Caco-2 (cell line): ENCODE measurements around the gene NEUROG1. TPM values are rescaled to one million over a fixed set of nuclear protein-coding genes. Genes with fewer than 3 reads are reported as not detected.
"Not testable (repeated sequence)": the region's sequence is repeated elsewhere in the genome, so short reads cannot be mapped to it uniquely, and the experiment has no call there.

ENCODE experiments used
- BruUV-seq: library from RNA; stranded (reverse); fragments of 400-500 nt; replicated peaks from 2 replicates; lab custom pipeline; 2021; lab: Mats Ljungman, UMichigan
- CTCF ChIA-PET: fragments of 300-600 bp; sonication (Branson Sonifier 250); formaldehyde crosslinking; loops from one replicate; lab custom pipeline; 2022; ENCODE audit warnings: antibody characterized with exemption; lab: Charles Lee
- POLR2A ChIA-PET: fragments of 300-600 bp; sonication (Branson Sonifier 250); formaldehyde crosslinking; loops from one replicate; lab custom pipeline; 2022; ENCODE audit warnings: antibody characterized with exemption; lab: Charles Lee
- DNase-seq, 2 experiments: peaks; one replicate each; pipeline versions ENCODE4 v3.0.0 to v3.0.0-alpha.2; 2020 to 2022
- H3K27me3 ChIP-seq: replicated peaks from 2 replicates; pipeline ENCODE4 v1.6.0; 2011; ENCODE audit warnings: low read length; ENCODE audit not compliant: control insufficient read depth, insufficient read depth
- H3K36me3 ChIP-seq: 2 replicates; pipeline ENCODE4 v1.5.1; 2011; ENCODE audit warnings: low read length; ENCODE audit not compliant: control insufficient read depth, insufficient read depth
- H3K4me1 ChIP-seq: fragments of 250-450 bp; sonication (Bioruptor Pico); 2 replicates; pipeline ENCODE4 v1.5.1; 2020; ENCODE audit warnings: mild to moderate bottlenecking
- H3K4me3 ChIP-seq: 2 replicates; pipeline ENCODE4 v1.5.1; 2011; ENCODE audit warnings: low read depth, mild to moderate bottlenecking, control low read depth, low read length
- H3K9me3 ChIP-seq: fragments of 250-450 bp; sonication (Bioruptor Pico); 2 replicates; pipeline ENCODE4 v1.5.1; 2020; ENCODE audit warnings: mild to moderate bottlenecking, moderate library complexity
- H3K27ac Mint-ChIP-seq: one replicate; pipeline ENCODE4 v1.8.0; 2022; ENCODE audit warnings: mixed read lengths; ENCODE audit not compliant: unreplicated experiment
- H3K27me3 Mint-ChIP-seq: one replicate; pipeline ENCODE4 v1.8.0; 2022; ENCODE audit warnings: mixed read lengths; ENCODE audit not compliant: insufficient read depth, unreplicated experiment
- H3K36me3 Mint-ChIP-seq: one replicate; pipeline ENCODE4 v1.8.0; 2022; ENCODE audit warnings: mild to moderate bottlenecking, mixed read lengths; ENCODE audit not compliant: insufficient read depth, unreplicated experiment
- H3K4me1 Mint-ChIP-seq: one replicate; pipeline ENCODE4 v1.8.0; 2022; ENCODE audit warnings: low read depth, mixed read lengths; ENCODE audit not compliant: unreplicated experiment
- H3K4me3 Mint-ChIP-seq: one replicate; pipeline ENCODE4 v1.8.0; 2022; ENCODE audit warnings: mild to moderate bottlenecking, moderate library complexity, mixed read lengths; ENCODE audit not compliant: unreplicated experiment
- H3K9me3 Mint-ChIP-seq: one replicate; pipeline ENCODE4 v1.8.0; 2022; ENCODE audit warnings: mixed read lengths; ENCODE audit not compliant: unreplicated experiment
- intact Hi-C: fragments of 100-400 bp; cut with micrococcal nuclease; formaldehyde crosslinking; loops from one replicate; pipeline ENCODE4 v1.10.0; 2022; ENCODE audit not compliant: unreplicated experiment
- total RNA-seq: library from RNA; stranded (reverse); gene quantifications from 2 replicates; pipeline ENCODE4 v1.2.3, GENCODE V29; 2022
- TF ChIP-seq, protein P1 (sequence below), 2 experiments: fragments of 200-600 bp in 1 of 2; IDR thresholded peaks; 1 replicate in 1 of 2; 2 replicates in 1 of 2; pipeline versions ENCODE4 v1.5.1 to v1.8.0; 2011 to 2022; ENCODE audit warnings: antibody characterized with exemption in 1 of 2, control low read depth in 1 of 2, inconsistent platforms in 1 of 2, low read depth in 1 of 2, low read length in 1 of 2, mild to moderate bottlenecking in 1 of 2, moderate library complexity in 1 of 2; ENCODE audit not compliant: insufficient read depth in 1 of 2, severe bottlenecking in 1 of 2, unreplicated experiment in 1 of 2

NEUROG1 gene
- total RNA-seq, 1 experiment from 2014 or later: not detected

DNA sequence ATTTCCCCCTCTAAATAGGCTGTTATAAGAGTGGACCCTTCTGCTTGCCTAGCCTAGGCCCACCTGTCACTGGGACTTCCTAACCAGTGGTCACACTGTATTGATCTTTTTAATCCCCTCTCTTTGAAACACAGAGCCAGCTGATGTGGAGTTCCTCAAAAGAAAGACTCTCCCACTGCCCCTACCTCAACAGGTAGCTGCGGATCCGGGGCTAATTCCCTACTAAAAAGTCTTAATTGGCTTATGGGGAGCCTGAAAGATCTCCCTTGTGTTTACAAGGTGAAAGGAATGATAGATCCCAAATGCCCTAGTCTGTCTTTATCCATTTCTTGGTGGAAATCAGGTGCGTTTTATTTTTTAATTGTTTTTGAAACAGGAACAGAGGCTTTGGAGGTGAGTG is 2.0 kb downstream of the NEUROG1 start:
- no peaks in the 10 kb centered on the region for H3K4me1 ChIP-seq
- H3K9me3 ChIP-seq: peaks cover 6% of the 10 kb centered on the region
- no peaks in the 10 kb centered on the region for H3K36me3 ChIP-seq
- no peak overlapping the region for H3K4me3 ChIP-seq
- H3K4me1 Mint-ChIP-seq: no peaks in the 10 kb centered on the region
- no peak overlapping the region for H3K27ac Mint-ChIP-seq
- intact Hi-C loops: no loop called here
- ChIA-PET CTCF (interaction anchor here (1.2 to 2.0 kb wide), 2 partner anchors 27 to 68 kb away, joined by 3 to 5 read pairs; no protein-coding TSS in a partner anchor), POLR2A (interaction anchor here (0.6 kb wide), 1 partner anchor 1207 kb away, joined by 3 read pairs; no protein-coding TSS in a partner anchor)
- TF ChIP-seq, protein P1, sequence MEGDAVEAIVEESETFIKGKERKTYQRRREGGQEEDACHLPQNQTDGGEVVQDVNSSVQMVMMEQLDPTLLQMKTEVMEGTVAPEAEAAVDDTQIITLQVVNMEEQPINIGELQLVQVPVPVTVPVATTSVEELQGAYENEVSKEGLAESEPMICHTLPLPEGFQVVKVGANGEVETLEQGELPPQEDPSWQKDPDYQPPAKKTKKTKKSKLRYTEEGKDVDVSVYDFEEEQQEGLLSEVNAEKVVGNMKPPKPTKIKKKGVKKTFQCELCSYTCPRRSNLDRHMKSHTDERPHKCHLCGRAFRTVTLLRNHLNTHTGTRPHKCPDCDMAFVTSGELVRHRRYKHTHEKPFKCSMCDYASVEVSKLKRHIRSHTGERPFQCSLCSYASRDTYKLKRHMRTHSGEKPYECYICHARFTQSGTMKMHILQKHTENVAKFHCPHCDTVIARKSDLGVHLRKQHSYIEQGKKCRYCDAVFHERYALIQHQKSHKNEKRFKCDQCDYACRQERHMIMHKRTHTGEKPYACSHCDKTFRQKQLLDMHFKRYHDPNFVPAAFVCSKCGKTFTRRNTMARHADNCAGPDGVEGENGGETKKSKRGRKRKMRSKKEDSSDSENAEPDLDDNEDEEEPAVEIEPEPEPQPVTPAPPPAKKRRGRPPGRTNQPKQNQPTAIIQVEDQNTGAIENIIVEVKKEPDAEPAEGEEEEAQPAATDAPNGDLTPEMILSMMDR (IDR thresholded peaks at IDR 0.05; ENCODE audit: insufficient read depth in 1 of 2, low read depth in 1 of 2, low read length in 1 of 2, severe bottlenecking in 1 of 2, unreplicated experiment in 1 of 2): no peak
- H3K36me3 Mint-ChIP-seq: no peaks in the 10 kb centered on the region
- H3K9me3 Mint-ChIP-seq: peaks cover 11% of the 10 kb centered on the region
- BruUV-seq: no TSS peak
- peaks cover 29% of the 10 kb centered on the region for H3K27me3 Mint-ChIP-seq
- H3K27me3 ChIP-seq: no peaks in the 10 kb centered on the region; the same call in 1 of the 2 replicates
- DNase-seq: no peak
- no peak overlapping the region for H3K4me3 Mint-ChIP-seq

DNA sequence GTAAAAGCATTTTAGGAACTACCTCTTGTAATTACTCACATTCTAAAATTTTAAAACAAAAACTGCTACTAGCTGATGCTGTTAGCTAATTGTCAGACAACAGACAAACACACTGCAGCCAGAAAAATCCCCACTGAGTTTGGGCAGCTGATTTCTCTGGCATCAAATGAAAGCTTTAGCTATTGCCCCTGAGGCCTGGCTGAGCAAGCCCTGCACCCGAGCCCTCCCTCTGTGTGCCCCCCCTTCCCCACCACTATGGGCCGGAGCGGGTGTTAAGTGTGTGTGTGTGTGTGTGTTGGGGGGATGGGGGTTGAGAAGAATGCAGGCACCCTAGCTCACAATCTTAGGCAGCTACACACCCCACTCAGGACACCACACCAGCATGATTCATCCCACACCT is 2.4 kb downstream of the NEUROG1 start:
- peaks cover 6% of the 10 kb centered on the region for H3K9me3 ChIP-seq
- BruUV-seq: no TSS peak

DNA sequence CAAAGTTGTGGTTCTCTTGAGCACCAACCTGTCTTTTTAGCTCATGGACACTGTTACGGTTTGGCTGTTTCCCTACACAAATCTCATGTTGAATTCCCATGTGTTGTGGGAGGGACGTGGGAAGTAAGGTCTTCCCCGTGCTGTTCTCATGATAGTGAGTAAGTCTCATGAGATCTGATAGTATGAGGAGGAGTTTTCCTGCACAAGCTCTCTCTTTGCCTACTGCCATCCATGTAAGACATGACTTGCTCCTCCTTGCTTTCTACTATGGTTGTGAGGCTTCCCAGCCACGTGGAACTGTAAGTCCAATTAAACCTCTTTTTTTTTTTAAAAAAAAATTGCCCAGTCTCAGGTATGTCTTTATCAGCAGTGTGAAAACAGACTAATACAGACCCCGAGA is 6.2 kb downstream of the NEUROG1 start:
- H3K9me3 ChIP-seq, DNase-seq, H3K4me3 ChIP-seq, H3K27me3 ChIP-seq, H3K36me3 ChIP-seq, POLR2A ChIA-PET, CTCF ChIA-PET, intact Hi-C loops, H3K36me3 Mint-ChIP-seq, H3K27ac Mint-ChIP-seq, H3K4me1 Mint-ChIP-seq, BruUV-seq, H3K4me1 ChIP-seq, H3K4me3 Mint-ChIP-seq: not testable (repeated sequence)
- Mint-ChIP-seq H3K27me3 (peaks cover 22% of the 10 kb centered on the region), H3K9me3 (peaks cover 18% of the 10 kb centered on the region)

More for the DNA sequence above, 2.4 kb downstream of the NEUROG1 start:
- Mint-ChIP-seq H3K27me3 (peaks cover 29% of the 10 kb centered on the region), H3K36me3 (no peaks in the 10 kb centered on the region), H3K9me3 (peaks cover 11% of the 10 kb centered on the region), H3K27ac (no peak overlapping the region), H3K4me1 (no peaks in the 10 kb centered on the region), H3K4me3 (no peak overlapping the region)
- H3K27me3 ChIP-seq: no peaks in the 10 kb centered on the region; the same call in 1 of the 2 replicates
- no peaks in the 10 kb centered on the region for H3K4me1 ChIP-seq
- no peak overlapping the region for H3K4me3 ChIP-seq
- intact Hi-C loops: no loop called here
- ChIA-PET CTCF (interaction anchor here (1.2 to 2.0 kb wide), 2 partner anchors 28 to 67 kb away, joined by 3 to 5 read pairs; no protein-coding TSS in a partner anchor), POLR2A (no interaction called here)
- DNase-seq: no peak
- TF ChIP-seq, protein P1 (IDR thresholded peaks at IDR 0.05; ENCODE audit: insufficient read depth in 1 of 2, low read depth in 1 of 2, low read length in 1 of 2, severe bottlenecking in 1 of 2, unreplicated experiment in 1 of 2): no peak
- H3K36me3 ChIP-seq: no peaks in the 10 kb centered on the region
